ENCODE measurements around the gene IFI27. TPM values are rescaled to one million over a fixed set of nuclear protein-coding genes. Genes with fewer than 3 reads are reported as not detected.

Gene IFI27
- total and polyA plus RNA-seq, 9 of the 15 experiments (the other 6 are each of a cell fraction or from before 2014, with no cell fraction given), result 0.19 to 3.4 (median 1.4) TPM; not detected in 1

DNA sequence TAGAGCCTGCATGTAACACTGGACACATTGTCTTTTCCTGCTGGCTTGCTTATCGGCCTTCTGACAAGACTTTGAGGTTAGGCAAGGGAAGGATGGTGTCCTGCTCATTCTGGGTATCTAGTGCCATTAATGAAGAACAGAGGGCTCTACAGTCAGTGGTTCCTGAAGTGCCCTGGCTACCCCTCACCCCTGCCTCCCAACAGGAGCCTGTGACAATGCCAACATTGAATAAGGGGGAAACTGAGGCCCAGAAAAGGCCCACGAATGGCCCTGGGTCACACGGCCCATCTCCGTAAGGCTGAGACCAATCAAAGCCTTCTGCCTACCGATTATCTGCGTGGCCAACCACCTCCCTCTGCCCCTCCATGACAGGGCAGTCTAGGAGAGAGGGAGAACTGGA, 16.8 kb downstream of the IFI27 start (continued):
- TF ChIP-seq, protein P1, sequence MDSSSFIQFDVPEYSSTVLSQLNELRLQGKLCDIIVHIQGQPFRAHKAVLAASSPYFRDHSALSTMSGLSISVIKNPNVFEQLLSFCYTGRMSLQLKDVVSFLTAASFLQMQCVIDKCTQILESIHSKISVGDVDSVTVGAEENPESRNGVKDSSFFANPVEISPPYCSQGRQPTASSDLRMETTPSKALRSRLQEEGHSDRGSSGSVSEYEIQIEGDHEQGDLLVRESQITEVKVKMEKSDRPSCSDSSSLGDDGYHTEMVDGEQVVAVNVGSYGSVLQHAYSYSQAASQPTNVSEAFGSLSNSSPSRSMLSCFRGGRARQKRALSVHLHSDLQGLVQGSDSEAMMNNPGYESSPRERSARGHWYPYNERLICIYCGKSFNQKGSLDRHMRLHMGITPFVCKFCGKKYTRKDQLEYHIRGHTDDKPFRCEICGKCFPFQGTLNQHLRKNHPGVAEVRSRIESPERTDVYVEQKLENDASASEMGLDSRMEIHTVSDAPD (CRISPR knock-in tag; IDR thresholded peaks at IDR 0.05), result no peak
- TF ChIP-seq LARP7 (IDR thresholded peaks at IDR 0.05) (no peak), CCAR2 (IDR thresholded peaks at IDR 0.05; ENCODE audit: low read depth, low read length) (no peak), THRAP3 (IDR thresholded peaks at IDR 0.05; ENCODE audit: borderline replicate concordance) (no peak), HSF4 (CRISPR knock-in tag; IDR thresholded peaks at IDR 0.05; ENCODE audit: borderline replicate concordance) (no peak), YY1 (IDR thresholded peaks at IDR 0.05; ENCODE audit: borderline replicate concordance in 1 of 3, control insufficient read depth in 1 of 3, extremely low read depth in 1 of 3, insufficient read depth in 3 of 3, insufficient read length in 1 of 3, insufficient replicate concordance in 2 of 3, low read depth in 1 of 3, low read length in 2 of 3) (no peak), ZNF707 (CRISPR knock-in tag; conservative IDR thresholded peaks at IDR 0.05) (no peak), ZBTB7A (IDR thresholded peaks at IDR 0.05; ENCODE audit: borderline replicate concordance, control insufficient read depth, low read depth, low read length) (no peak), NCOA6 (IDR thresholded peaks at IDR 0.05) (no peak), PURB (CRISPR knock-in tag; IDR thresholded peaks at IDR 0.05; ENCODE audit: low read depth) (no peak), FOS (IDR thresholded peaks at IDR 0.05; ENCODE audit: extremely low read depth, insufficient read length) (no peak)
- TF ChIP-seq, protein P2, sequence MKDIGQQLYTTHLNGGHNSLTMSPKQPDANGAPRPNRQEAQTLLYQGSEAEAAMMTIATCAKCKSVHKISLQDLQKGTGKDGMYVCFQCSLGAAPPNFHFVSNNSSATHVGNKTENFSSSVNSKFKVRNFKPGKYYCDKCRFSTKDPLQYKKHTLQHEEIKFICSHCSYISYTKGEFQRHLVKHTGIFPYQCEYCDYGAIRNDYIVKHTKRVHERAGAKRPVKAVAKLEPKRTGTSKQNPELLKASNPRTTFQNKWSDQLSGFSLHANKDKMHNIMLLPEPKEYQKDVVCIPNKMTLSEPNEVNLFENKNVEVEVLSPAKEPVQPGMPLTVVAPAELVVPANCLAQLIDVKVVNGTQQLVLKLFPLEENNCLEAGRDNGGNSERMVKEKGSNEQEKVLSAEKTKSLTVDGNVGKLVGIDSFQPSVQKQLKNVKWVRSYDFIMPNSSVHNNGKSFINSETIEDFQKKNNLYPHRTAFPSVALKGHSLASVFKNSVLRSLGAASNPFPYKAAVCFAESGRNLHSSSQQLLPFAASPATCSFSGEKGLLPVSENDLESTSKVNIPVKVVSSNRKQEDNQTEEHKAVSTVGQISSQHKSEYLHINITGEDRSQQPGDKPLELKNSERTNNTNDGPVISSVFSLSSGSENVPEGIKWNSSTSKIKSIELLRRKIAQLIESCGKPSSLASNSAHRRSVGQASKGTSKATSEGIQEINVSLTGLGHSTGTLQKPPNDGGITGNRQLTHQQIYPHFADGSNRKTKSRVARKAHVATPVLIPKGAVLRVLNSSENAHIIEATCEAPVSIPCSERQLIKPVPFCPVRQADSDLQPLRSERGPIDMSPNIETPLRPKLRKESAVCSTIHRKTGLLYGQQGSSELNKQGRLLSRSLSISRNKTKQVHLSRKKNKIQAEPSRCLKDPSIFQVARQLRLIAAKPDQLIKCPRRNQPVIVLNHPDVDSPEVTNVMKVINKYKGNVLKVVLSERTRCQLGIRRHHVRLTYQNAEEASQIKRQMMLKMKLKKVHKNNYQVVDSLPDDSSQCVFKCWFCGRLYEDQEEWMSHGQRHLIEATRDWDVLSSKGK (CRISPR knock-in tag; IDR thresholded peaks at IDR 0.05), result no peak
